Measurements from ENCODE around the gene PSMF1. TPM values are rescaled to one million over a fixed set of nuclear protein-coding genes. Genes with fewer than 3 reads are reported as not detected.

Gene PSMF1
- total and polyA plus RNA-seq, 2 of the 13 experiments (the other 11 are each of a cell fraction or from before 2014, with no cell fraction given): 82.5 to 86.0 TPM

DNA sequence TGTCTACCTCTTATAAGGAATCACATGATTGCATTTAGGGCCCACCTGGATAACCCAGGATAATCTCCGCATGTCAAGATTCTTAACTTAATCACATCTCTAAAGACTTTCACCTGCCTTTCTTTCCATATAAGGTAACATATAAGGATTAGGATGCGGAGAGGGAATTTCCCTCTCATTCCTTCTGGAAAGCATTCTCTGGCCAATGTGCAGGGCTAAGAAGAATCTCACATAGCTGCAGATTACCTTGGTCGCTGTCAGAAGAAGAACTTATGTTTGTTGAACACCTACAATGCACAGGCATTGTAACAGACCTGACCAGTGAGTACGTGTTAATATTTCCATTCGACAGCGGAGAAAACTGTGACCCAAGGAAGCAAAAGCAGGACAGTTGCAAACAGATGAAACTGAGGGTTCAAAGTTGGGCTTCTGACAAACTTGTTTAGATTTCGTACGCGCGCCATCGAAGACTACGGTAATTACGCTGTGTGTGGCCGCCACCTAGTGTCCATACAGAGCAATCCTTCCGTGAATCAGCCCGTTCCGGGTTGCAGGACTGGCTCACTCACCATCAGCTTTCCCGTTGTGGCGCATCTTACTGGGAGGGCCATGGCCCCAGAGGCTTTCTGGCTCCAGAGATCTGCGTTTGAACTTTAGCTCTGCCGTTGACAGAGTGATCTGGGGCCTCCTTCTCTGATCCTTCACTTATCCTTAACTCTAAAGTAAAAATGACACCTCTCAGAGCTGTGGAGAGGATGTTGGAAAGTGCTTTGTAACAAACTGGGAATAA lies 94.4 kb downstream of the PSMF1 start (continued):
- TF ChIP-seq SOX13 (IDR thresholded peaks at IDR 0.05) (no peak), SOX13 (CRISPR knock-in tag; conservative IDR thresholded peaks at IDR 0.05 in 1 of 2, IDR thresholded peaks at IDR 0.05 in 1 of 2) (0 out of 4 replicates have a peak, but pooled peaks of 1 of the 2 experiments have one; percentile 6), NBN (conservative IDR thresholded peaks at IDR 0.05) (no peak), ZNF619 (CRISPR knock-in tag; IDR thresholded peaks at IDR 0.05) (no peak), JUNB (CRISPR knock-in tag; IDR thresholded peaks at IDR 0.05; ENCODE audit: borderline replicate concordance) (no peak), TARDBP (CRISPR knock-in tag; IDR thresholded peaks at IDR 0.05) (peak; percentile 79; the same call in 1 of the 2 replicates), MTA1 (CRISPR knock-in tag; IDR thresholded peaks at IDR 0.05; ENCODE audit: borderline replicate concordance) (no peak), EHMT2 (IDR thresholded peaks at IDR 0.05; ENCODE audit: borderline replicate concordance, low read depth, low read length) (no peak), ZNF879 (CRISPR knock-in tag; IDR thresholded peaks at IDR 0.05) (0 out of 2 replicates have a peak, but pooled peaks have one; percentile 64), CEBPB (IDR thresholded peaks at IDR 0.05; ENCODE audit: borderline replicate concordance, low read depth, low read length) (no peak), WIZ (CRISPR knock-in tag; IDR thresholded peaks at IDR 0.05) (no peak), ZNF792 (CRISPR knock-in tag; IDR thresholded peaks at IDR 0.05) (no peak), NR3C1 (CRISPR knock-in tag; IDR thresholded peaks at IDR 0.05) (no peak), HCFC1 (IDR thresholded peaks at IDR 0.05; ENCODE audit: low read depth, low read length) (no peak), ZNF790 (CRISPR knock-in tag; IDR thresholded peaks at IDR 0.05; ENCODE audit: borderline replicate concordance) (no peak), SMAD9 (CRISPR knock-in tag; IDR thresholded peaks at IDR 0.05) (no peak)
- TF ChIP-seq, protein P1, sequence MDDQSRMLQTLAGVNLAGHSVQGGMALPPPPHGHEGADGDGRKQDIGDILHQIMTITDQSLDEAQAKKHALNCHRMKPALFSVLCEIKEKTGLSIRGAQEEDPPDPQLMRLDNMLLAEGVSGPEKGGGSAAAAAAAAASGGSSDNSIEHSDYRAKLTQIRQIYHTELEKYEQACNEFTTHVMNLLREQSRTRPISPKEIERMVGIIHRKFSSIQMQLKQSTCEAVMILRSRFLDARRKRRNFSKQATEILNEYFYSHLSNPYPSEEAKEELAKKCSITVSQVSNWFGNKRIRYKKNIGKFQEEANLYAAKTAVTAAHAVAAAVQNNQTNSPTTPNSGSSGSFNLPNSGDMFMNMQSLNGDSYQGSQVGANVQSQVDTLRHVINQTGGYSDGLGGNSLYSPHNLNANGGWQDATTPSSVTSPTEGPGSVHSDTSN (CRISPR knock-in tag; IDR thresholded peaks at IDR 0.05; ENCODE audit: borderline replicate concordance): no peak
- TF ChIP-seq, protein P2, sequence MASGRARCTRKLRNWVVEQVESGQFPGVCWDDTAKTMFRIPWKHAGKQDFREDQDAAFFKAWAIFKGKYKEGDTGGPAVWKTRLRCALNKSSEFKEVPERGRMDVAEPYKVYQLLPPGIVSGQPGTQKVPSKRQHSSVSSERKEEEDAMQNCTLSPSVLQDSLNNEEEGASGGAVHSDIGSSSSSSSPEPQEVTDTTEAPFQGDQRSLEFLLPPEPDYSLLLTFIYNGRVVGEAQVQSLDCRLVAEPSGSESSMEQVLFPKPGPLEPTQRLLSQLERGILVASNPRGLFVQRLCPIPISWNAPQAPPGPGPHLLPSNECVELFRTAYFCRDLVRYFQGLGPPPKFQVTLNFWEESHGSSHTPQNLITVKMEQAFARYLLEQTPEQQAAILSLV (CRISPR knock-in tag; IDR thresholded peaks at IDR 0.05; ENCODE audit: borderline replicate concordance): no peak
- TF ChIP-seq, protein P3, sequence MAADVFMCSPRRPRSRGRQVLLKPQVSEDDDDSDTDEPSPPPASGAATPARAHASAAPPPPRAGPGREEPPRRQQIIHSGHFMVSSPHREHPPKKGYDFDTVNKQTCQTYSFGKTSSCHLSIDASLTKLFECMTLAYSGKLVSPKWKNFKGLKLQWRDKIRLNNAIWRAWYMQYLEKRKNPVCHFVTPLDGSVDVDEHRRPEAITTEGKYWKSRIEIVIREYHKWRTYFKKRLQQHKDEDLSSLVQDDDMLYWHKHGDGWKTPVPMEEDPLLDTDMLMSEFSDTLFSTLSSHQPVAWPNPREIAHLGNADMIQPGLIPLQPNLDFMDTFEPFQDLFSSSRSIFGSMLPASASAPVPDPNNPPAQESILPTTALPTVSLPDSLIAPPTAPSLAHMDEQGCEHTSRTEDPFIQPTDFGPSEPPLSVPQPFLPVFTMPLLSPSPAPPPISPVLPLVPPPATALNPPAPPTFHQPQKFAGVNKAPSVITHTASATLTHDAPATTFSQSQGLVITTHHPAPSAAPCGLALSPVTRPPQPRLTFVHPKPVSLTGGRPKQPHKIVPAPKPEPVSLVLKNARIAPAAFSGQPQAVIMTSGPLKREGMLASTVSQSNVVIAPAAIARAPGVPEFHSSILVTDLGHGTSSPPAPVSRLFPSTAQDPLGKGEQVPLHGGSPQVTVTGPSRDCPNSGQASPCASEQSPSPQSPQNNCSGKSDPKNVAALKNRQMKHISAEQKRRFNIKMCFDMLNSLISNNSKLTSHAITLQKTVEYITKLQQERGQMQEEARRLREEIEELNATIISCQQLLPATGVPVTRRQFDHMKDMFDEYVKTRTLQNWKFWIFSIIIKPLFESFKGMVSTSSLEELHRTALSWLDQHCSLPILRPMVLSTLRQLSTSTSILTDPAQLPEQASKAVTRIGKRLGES (CRISPR knock-in tag; IDR thresholded peaks at IDR 0.05; ENCODE audit: borderline replicate concordance): no peak
- TF ChIP-seq, protein P4, sequence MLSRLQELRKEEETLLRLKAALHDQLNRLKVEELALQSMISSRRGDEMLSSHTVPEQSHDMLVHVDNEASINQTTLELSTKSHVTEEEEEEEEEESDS (CRISPR knock-in tag; IDR thresholded peaks at IDR 0.05; ENCODE audit: borderline replicate concordance): 0 out of 2 replicates have a peak, but pooled peaks have one; percentile 58
- TF ChIP-seq, protein P5, sequence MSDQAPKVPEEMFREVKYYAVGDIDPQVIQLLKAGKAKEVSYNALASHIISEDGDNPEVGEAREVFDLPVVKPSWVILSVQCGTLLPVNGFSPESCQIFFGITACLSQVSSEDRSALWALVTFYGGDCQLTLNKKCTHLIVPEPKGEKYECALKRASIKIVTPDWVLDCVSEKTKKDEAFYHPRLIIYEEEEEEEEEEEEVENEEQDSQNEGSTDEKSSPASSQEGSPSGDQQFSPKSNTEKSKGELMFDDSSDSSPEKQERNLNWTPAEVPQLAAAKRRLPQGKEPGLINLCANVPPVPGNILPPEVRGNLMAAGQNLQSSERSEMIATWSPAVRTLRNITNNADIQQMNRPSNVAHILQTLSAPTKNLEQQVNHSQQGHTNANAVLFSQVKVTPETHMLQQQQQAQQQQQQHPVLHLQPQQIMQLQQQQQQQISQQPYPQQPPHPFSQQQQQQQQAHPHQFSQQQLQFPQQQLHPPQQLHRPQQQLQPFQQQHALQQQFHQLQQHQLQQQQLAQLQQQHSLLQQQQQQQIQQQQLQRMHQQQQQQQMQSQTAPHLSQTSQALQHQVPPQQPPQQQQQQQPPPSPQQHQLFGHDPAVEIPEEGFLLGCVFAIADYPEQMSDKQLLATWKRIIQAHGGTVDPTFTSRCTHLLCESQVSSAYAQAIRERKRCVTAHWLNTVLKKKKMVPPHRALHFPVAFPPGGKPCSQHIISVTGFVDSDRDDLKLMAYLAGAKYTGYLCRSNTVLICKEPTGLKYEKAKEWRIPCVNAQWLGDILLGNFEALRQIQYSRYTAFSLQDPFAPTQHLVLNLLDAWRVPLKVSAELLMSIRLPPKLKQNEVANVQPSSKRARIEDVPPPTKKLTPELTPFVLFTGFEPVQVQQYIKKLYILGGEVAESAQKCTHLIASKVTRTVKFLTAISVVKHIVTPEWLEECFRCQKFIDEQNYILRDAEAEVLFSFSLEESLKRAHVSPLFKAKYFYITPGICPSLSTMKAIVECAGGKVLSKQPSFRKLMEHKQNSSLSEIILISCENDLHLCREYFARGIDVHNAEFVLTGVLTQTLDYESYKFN (CRISPR knock-in tag; conservative IDR thresholded peaks at IDR 0.05): no peak
